Lung (tissue), 12 donors: ENCODE results near the gene CDK2AP2. TPM values are rescaled to one million over a fixed set of nuclear protein-coding genes. Genes with fewer than 3 reads are reported as not detected.
"Not testable (repeated sequence)": the region's sequence is repeated elsewhere in the genome, so short reads cannot be mapped to it uniquely, and the experiment has no call there.

Source experiments
- ATAC-seq: fragments of 200-7000 bp; cut with Tn5 transposase; one replicate; pipeline ENCODE4 v1.9.1; 2020; ENCODE audit warnings: moderate number of reproducible peaks; ENCODE audit not compliant: insufficient read depth, low FRiP score
- DNase-seq, 3 donors: peaks; one replicate each; pipeline ENCODE4 v3.0.0-alpha.2; 2013 to 2017
- H3K27ac ChIP-seq, 2 donors: one replicate each; pipeline ENCODE4 v1.5.1; 2013; ENCODE audit warnings: mild to moderate bottlenecking in 2 of 2, moderate library complexity in 2 of 2, control low read depth in 1 of 2, inconsistent platforms in 1 of 2, low read depth in 1 of 2, low read length in 1 of 2
- H3K27me3 ChIP-seq, 3 donors: one replicate each; pipeline ENCODE4 v1.5.1; 2013; ENCODE audit warnings: low read length in 2 of 3; ENCODE audit not compliant: control insufficient read depth in 3 of 3, insufficient read depth in 3 of 3
- H3K36me3 ChIP-seq, 4 donors: one replicate each; pipeline ENCODE4 v1.5.1; 2013; ENCODE audit warnings: low read length in 4 of 4, mild to moderate bottlenecking in 1 of 4, moderate library complexity in 1 of 4; ENCODE audit not compliant: control insufficient read depth in 4 of 4, insufficient read depth in 4 of 4
- H3K4me1 ChIP-seq, 5 donors: one replicate each; pipeline ENCODE4 v1.5.1; 2013; ENCODE audit warnings: low read length in 5 of 5, mild to moderate bottlenecking in 2 of 5, moderate library complexity in 1 of 5; ENCODE audit not compliant: control insufficient read depth in 5 of 5, insufficient read depth in 5 of 5
- H3K4me3 ChIP-seq: one replicate; pipeline ENCODE4 v1.5.1; 2013; ENCODE audit warnings: mild to moderate bottlenecking, control low read depth, moderate library complexity
- H3K9ac ChIP-seq, 2 donors: one replicate each; pipeline ENCODE4 v1.5.1; 2013; ENCODE audit warnings: low read length in 2 of 2, control low read depth in 1 of 2; ENCODE audit not compliant: insufficient read depth in 1 of 2
- H3K9me3 ChIP-seq, 4 donors: one replicate each; pipeline ENCODE4 v1.5.1; 2013; ENCODE audit warnings: low read length in 3 of 4, mild to moderate bottlenecking in 1 of 4, moderate library complexity in 1 of 4; ENCODE audit not compliant: control insufficient read depth in 4 of 4, insufficient read depth in 3 of 4
- WGBS, 2 donors: extraction: QIAGEN DNeasy Blood & Tissue Kit; methylation state at CpG; one replicate each; pipeline ENCODE4 v1.1.7; 2013; 5-methylcytosine and 5-hydroxymethylcytosine counted together
- polyA plus RNA-seq, 2 donors: library from polyadenylated mRNA; stranded (reverse); fragments of 200-250 nt; gene quantifications; one replicate each; pipeline ENCODE4 v1.2.1, GENCODE V29; 2013
- total RNA-seq, 2 donors: library from RNA; depleted of rRNA in 1 of 2; stranded (reverse); fragments of >200 nt in 1 of 2; gene quantifications; one replicate each; pipeline ENCODE4 v1.2.1, GENCODE V29; 2014 to 2021
- TF ChIP-seq, protein P1 (sequence below): IDR thresholded peaks from 2 replicates; pipeline ENCODE4 v1.5.1; 2012; ENCODE audit warnings: mild to moderate bottlenecking; ENCODE audit errors: control extremely low read depth, extremely low read depth
- donor health status: control.
- donor health status: control.
- donor health status: Bipolar disorder and iron deficiency.
- donor health status: healthy.
- donor health status: DM: yes; HTN: yes; CAD: no.

Gene CDK2AP2
- total and polyA plus RNA-seq, 4 donors, result 21.7 to 149 (median 121) TPM

DNA sequence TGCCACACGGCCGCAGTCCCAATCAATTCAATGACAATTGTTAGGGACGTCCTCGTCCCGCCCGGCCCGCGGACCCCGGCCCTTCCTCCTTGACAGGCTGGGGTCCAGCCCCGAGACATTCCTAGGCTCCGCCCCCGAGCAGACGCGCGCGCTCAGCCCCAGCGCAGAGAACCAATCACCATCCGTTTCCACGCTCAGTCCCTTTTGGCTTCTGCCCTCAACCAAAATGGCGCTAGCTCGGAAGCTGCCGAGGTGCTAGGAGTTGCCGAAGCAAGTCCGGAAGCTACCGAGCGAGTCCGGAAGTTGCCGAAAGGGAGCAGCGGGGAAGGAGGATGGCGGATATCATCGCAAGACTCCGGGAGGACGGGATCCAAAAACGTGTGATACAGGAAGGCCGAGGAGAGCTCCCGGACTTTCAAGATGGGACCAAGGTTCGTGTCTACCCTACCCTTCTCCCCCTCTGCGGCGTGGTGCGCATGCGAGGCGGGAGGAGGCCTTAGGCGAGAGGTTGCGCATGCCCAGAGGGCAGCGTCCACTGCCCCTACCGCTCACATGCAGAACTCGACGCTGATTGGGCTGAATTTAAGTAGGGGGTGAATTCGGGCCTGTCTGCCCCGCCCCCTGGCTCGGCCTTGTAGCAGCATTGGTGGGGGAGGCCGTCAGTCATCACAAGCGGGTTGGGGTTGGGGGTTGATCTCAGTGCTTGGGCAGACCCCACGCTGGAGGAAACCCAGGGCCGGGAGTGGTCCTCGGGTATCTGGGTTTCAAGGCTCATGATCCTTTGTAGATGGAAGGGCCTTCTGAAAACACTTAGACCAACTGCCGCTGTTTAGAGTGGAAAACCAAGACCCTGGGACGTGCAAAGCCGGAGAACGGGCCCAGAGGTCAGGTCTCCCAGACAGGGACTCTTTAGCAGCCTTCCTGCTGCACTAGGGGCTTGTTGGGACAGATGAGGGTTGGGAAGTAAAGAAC lies 24.8 kb downstream of the CDK2AP2 start, which contains the start of gene AIP:
AIP (plus strand) TSS at position 200 of the 972 bp plus-strand sequence; CDS start at position 333, 133 bp downstream.
- peaks cover 0 to 14% (median 12%) of the 10 kb centered on the region in 4 donors for H3K36me3 ChIP-seq
- no peaks in the 10 kb centered on the region for H3K9me3 ChIP-seq
- H3K4me3 ChIP-seq, result peak within 1 kb of the TSS; percentile 48
- TF ChIP-seq, protein P1, sequence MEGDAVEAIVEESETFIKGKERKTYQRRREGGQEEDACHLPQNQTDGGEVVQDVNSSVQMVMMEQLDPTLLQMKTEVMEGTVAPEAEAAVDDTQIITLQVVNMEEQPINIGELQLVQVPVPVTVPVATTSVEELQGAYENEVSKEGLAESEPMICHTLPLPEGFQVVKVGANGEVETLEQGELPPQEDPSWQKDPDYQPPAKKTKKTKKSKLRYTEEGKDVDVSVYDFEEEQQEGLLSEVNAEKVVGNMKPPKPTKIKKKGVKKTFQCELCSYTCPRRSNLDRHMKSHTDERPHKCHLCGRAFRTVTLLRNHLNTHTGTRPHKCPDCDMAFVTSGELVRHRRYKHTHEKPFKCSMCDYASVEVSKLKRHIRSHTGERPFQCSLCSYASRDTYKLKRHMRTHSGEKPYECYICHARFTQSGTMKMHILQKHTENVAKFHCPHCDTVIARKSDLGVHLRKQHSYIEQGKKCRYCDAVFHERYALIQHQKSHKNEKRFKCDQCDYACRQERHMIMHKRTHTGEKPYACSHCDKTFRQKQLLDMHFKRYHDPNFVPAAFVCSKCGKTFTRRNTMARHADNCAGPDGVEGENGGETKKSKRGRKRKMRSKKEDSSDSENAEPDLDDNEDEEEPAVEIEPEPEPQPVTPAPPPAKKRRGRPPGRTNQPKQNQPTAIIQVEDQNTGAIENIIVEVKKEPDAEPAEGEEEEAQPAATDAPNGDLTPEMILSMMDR, result no peak
- H3K4me1 ChIP-seq, result peaks cover 0 to 12% (median 7%) of the 10 kb centered on the region in 5 donors
- no peaks in the 10 kb centered on the region for H3K27me3 ChIP-seq
- peak within 1 kb of the TSS; percentile 26 to 92 for H3K9ac ChIP-seq
- DNase-seq, result peak; percentile 98 to 99 (median 99)
- H3K27ac ChIP-seq, result peak within 1 kb of the TSS; percentile 79 to 80
- WGBS, 2 donors, result 10 to 12% methylated on average over 52 to 60 of the region's 60 CpGs
- peak; percentile 98 for ATAC-seq

DNA sequence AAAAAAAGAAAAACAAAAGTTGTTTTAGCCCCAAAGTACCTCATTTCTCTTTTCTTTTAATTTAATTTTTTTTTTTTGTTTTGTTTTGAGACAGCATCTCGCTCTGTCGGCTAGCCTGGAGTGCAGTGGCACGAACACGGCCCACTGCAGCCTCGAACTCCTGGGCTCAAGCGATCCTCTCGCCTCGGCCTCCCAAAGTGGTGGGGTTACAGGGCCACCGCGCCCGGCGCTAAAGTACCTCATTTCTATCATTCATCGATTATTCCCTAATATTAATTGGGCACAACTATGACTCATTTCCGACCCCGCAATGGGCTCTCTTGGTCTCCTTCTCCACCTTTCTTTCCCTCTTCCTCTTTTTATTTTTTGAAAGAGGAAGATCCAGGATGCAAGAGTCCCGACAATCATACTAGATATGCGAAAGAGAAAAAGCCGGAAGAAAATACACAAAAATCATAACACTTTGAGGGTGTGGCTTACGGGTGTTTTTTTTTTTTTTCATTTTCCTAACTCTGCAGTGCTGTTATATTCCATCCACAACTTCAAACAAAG lies 25.6 kb downstream of the CDK2AP2 start:
- Histone ChIP-seq H3K36me3 (peaks cover 0 to 10% (median 5%) of the 10 kb centered on the region in 4 donors), H3K4me1 (peaks cover 0 to 12% (median 7%) of the 10 kb centered on the region in 5 donors), H3K9ac (peak overlapping the region; percentile 26 to 50), H3K27ac (peak overlapping the region; percentile 79 to 80), H3K9me3 (no peaks in the 10 kb centered on the region), H3K4me3 (peak overlapping the region; percentile 27), H3K27me3 (no peaks in the 10 kb centered on the region)
- DNase-seq, result no peak
- no peak for ATAC-seq
- TF ChIP-seq, protein P1, result no peak
- 33 to 36% methylated on average over 19 of the region's 19 CpGs for WGBS, 2 donors

DNA sequence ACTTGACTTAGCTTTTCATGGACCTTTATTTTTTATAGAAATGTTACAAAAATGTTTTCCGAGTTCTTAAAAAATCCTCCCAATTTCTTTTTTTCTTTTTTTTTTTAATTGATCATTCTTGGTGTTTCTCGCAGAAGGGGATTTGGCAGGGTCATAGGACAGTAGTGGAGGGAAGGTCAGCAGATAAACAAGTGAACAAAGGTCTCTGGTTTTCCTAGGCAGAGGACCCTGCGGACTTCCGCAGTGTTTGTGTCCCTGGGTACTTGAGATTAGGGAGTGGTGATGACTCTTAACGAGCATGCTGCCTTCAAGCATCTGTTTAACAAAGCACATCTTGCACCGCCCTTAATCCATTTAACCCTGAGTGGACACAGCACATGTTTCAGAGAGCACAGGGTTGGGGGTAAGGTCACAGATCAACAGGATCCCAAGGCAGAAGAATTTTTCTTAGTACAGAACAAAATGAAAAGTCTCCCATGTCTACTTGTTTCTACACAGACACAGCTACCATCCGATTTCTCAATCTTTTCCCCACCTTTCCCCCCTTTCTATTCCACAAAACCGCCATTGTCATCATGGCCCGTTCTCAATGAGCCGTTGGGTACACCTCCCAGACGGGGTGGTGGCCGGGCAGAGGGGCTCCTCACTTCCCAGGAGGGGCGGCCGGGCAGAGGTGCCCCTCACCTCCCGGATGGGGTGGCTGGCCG lies 30.5 kb downstream of the CDK2AP2 start:
- not testable (repeated sequence) for H3K27me3 ChIP-seq, H3K9ac ChIP-seq, H3K4me1 ChIP-seq, H3K9me3 ChIP-seq, DNase-seq, H3K27ac ChIP-seq, H3K36me3 ChIP-seq, ATAC-seq, H3K4me3 ChIP-seq
- WGBS, 2 donors, result 75 to 84% methylated on average over 12 to 14 of the region's 16 CpGs

DNA sequence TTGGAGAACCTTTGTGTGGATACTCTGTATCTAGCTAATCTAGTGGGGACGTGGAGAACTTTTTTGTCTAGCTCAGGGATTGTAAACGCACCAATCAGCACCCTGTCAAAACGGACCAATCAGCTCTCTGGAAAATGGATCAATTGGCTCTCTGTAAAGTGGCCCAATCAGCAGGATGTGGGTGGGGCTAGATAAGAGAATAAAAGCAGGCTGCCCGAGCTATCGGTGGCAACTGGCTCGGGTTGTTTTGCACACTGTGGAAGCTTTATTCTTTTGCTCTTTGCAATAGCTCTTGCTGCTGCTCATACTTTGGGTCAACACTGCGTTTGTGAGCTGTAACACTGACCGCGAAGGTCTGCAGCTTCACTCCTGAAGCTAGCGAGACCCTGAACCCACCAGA lies 31.3 kb downstream of the CDK2AP2 start:
- 87 to 90% methylated on average over 10 of the region's 10 CpGs for WGBS, 2 donors
- H3K4me1 ChIP-seq, ATAC-seq: not testable (repeated sequence)

More for the DNA sequence above, 31.3 kb downstream of the CDK2AP2 start:
- H3K27ac ChIP-seq, H3K27me3 ChIP-seq, H3K4me3 ChIP-seq, DNase-seq, H3K9ac ChIP-seq, H3K9me3 ChIP-seq, H3K36me3 ChIP-seq: not testable (repeated sequence)
